Esophagus squamous epithelium (tissue), 4 donors: ENCODE data around the gene ARHGAP26.

Experiments used
- POLR2A ChIP-seq, 4 donors: fragments of 450-650 bp; IDR thresholded peaks; one replicate each; pipeline ENCODE4 v1.6.1; 2017; ENCODE audit warnings: antibody characterized with exemption in 4 of 4, mild to moderate bottlenecking in 4 of 4, moderate library complexity in 3 of 4
- TF ChIP-seq, protein P1 (sequence below), 6 experiments: fragments of 450-650 bp in 4 of 6; fragments of 200-600 bp in 2 of 6; sonication (generic) in 2 of 6; IDR thresholded peaks; one replicate each; pipeline ENCODE4 v1.5.1; 2016 to 2019; ENCODE audit warnings: antibody characterized with exemption in 6 of 6, mild to moderate bottlenecking in 4 of 6, moderate library complexity in 4 of 6

- TF ChIP-seq POLR2A (IDR thresholded peaks at IDR 0.05), result no peak
- TF ChIP-seq, protein P1, sequence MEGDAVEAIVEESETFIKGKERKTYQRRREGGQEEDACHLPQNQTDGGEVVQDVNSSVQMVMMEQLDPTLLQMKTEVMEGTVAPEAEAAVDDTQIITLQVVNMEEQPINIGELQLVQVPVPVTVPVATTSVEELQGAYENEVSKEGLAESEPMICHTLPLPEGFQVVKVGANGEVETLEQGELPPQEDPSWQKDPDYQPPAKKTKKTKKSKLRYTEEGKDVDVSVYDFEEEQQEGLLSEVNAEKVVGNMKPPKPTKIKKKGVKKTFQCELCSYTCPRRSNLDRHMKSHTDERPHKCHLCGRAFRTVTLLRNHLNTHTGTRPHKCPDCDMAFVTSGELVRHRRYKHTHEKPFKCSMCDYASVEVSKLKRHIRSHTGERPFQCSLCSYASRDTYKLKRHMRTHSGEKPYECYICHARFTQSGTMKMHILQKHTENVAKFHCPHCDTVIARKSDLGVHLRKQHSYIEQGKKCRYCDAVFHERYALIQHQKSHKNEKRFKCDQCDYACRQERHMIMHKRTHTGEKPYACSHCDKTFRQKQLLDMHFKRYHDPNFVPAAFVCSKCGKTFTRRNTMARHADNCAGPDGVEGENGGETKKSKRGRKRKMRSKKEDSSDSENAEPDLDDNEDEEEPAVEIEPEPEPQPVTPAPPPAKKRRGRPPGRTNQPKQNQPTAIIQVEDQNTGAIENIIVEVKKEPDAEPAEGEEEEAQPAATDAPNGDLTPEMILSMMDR (IDR thresholded peaks at IDR 0.05), result no peak
These were observed 377.2 kb downstream of the ARHGAP26 start for GRCh38 chr5:143147383-143147782.
